NB4 (cell line): ENCODE data around the gene RCOR3.

Experiments used
- DNase-seq: peaks from one replicate; pipeline ENCODE4 v3.0.0; 2010; ENCODE audit warnings: low read depth
- H3K4me3 ChIP-seq: one replicate; pipeline ENCODE4 v1.5.1; 2011; ENCODE audit warnings: mild to moderate bottlenecking, low read depth, low read length, moderate library complexity
- CTCF ChIP-seq: IDR thresholded peaks from one replicate; pipeline ENCODE4 v1.5.1; 2012; ENCODE audit warnings: low read depth, low read length
- MAX ChIP-seq: IDR thresholded peaks from 2 replicates; pipeline ENCODE4 v1.6.1; 2011; ENCODE audit warnings: low read depth, low read length
- MYC ChIP-seq: IDR thresholded peaks from 2 replicates; pipeline ENCODE4 v1.6.1; 2011; ENCODE audit warnings: low read depth, low read length
- POLR2A ChIP-seq: IDR thresholded peaks from 2 replicates; pipeline ENCODE4 v1.6.1; 2011; ENCODE audit warnings: mild to moderate bottlenecking; ENCODE audit not compliant: insufficient read length; ENCODE audit errors: extremely low read depth

The RCOR3 gene

GRCh38 chr1:211331011-211331709 is 72.0 kb downstream of the RCOR3 start:
- no peak overlapping the region for H3K4me3 ChIP-seq
- DNase-seq, result no peak
- no peak for TF ChIP-seq MYC
- no peak for TF ChIP-seq MAX
- TF ChIP-seq CTCF, result no peak
- no peak for TF ChIP-seq POLR2A

- TF ChIP-seq CTCF, result no peak
- no peak for TF ChIP-seq MYC
- no peak for TF ChIP-seq POLR2A
- no peak for TF ChIP-seq MAX
- no peak overlapping the region for H3K4me3 ChIP-seq
- DNase-seq, result no peak
Measured at GRCh38 chr1:211332036-211332616, 73.0 kb downstream of the RCOR3 start.

- DNase-seq, result no peak
- TF ChIP-seq MYC (no peak), MAX (no peak)
- no peak overlapping the region for H3K4me3 ChIP-seq
Measured at GRCh38 chr1:211332830-211333229, 73.7 kb downstream of the RCOR3 start.

GRCh38 chr1:211333906-211334305 is 74.7 kb downstream of the RCOR3 start:
- TF ChIP-seq MAX (no peak), POLR2A (no peak), MYC (no peak), CTCF (no peak)
- DNase-seq, result no peak
- no peak overlapping the region for H3K4me3 ChIP-seq

- TF ChIP-seq POLR2A, result no peak
- TF ChIP-seq MAX, result no peak
- no peak for TF ChIP-seq CTCF
- TF ChIP-seq MYC, result no peak
- no peak for DNase-seq
- H3K4me3 ChIP-seq, result no peak overlapping the region
Measured at GRCh38 chr1:211334986-211335385, 75.8 kb downstream of the RCOR3 start.

GRCh38 chr1:211335522-211336157 is 76.5 kb downstream of the RCOR3 start:
- DNase-seq, result no peak
- TF ChIP-seq MYC, result no peak
- TF ChIP-seq POLR2A, result no peak
- TF ChIP-seq MAX, result no peak
- no peak for TF ChIP-seq CTCF
- H3K4me3 ChIP-seq, result no peak overlapping the region
